Smooth muscle cell of the pulmonary artery (primary cell): ENCODE data around the gene PSMA5. TPM values are rescaled to one million over a fixed set of nuclear protein-coding genes. Genes with fewer than 3 reads are reported as not detected.

Experiments used
- total RNA-seq: library from RNA; depleted of rRNA; stranded (reverse); fragments of >200 nt; gene quantifications from 2 replicates; pipeline ENCODE4 v1.2.3, GENCODE V29; 2014

The PSMA5 gene
- total RNA-seq: 36.6 and 52.4 TPM in 2 replicates

GRCh38 chr1:109426281-109427170 is at the start of gene PSMA5:
TSS of gene PSMA5 (minus strand) at chr1:109426448. CDS start at chr1:109426330, 118 bp downstream.

GRCh38 chr1:109466452-109467300 is 40.4 kb upstream of the PSMA5 start, which contains the start of gene SYPL2:
TSS of gene SYPL2 (plus strand) at chr1:109466546. CDS start at chr1:109466844, 298 bp downstream.

GRCh38 chr1:109397581-109398342 is 28.5 kb downstream of the PSMA5 start, which contains the start of gene SORT1:
TSS of gene SORT1 (minus strand) at chr1:109397918. CDS start at chr1:109397892, 26 bp downstream.

Other genes with a start within 250 kb of the PSMA5 start
- 213 and 222 TPM in 2 replicates for gene SARS1, start 212.5 kb downstream of the PSMA5 start, total RNA-seq
- gene CELSR2, start 176.9 kb downstream of the PSMA5 start, total RNA-seq: 4.8 and 6.3 TPM in 2 replicates
- 1.8 and 4.7 TPM in 2 replicates for gene PSRC1, start 143.3 kb downstream of the PSMA5 start, total RNA-seq
- not detected in 2 replicates for gene MYBPHL, start 119.4 kb downstream of the PSMA5 start, total RNA-seq
- gene SORT1, start 28.5 kb downstream of the PSMA5 start, total RNA-seq: 16.7 and 27.4 TPM in 2 replicates
- gene SYPL2, start 40.1 kb upstream of the PSMA5 start, total RNA-seq: 0.56 and 0.91 TPM in 2 replicates
- 1.2 and 1.3 TPM in 2 replicates for gene ATXN7L2, start 57.5 kb upstream of the PSMA5 start, total RNA-seq
- 6.5 and 10.4 TPM in 2 replicates for gene CYB561D1, start 67.6 kb upstream of the PSMA5 start, total RNA-seq
- 3.3 and 4.9 TPM in 2 replicates for gene AMIGO1, start 83.3 kb upstream of the PSMA5 start, total RNA-seq
- 0.13 TPM in 1 of 2 replicates, not detected in the other for gene GPR61, start 113.4 kb upstream of the PSMA5 start, total RNA-seq
- 14.9 and 16.0 TPM in 2 replicates for gene GNAI3, start 122.2 kb upstream of the PSMA5 start, total RNA-seq
- 0.30 and 0.33 TPM in 2 replicates for gene GNAT2, start 193.2 kb upstream of the PSMA5 start, total RNA-seq
- 98.9 and 120 TPM in 2 replicates for gene AMPD2, start 193.4 kb upstream of the PSMA5 start, total RNA-seq
- 7.8 and 12.9 TPM in 2 replicates for gene GSTM4, start 229.7 kb upstream of the PSMA5 start, total RNA-seq
- gene GSTM2, start 241.6 kb upstream of the PSMA5 start, total RNA-seq: 26.5 and 27.1 TPM in 2 replicates